GM19452 (cell line): ENCODE measurements around the gene ZNF469.
A peak's percentile ranks its signal among the peaks of the same experiment; 100 is the strongest.

Experiments used
- ATAC-seq: cut with Tn5 transposase; IDR thresholded peaks from one replicate; pipeline ENCODE4 v1.9.1; 2021; ENCODE audit not compliant: unreplicated experiment

ZNF469 gene

DNA sequence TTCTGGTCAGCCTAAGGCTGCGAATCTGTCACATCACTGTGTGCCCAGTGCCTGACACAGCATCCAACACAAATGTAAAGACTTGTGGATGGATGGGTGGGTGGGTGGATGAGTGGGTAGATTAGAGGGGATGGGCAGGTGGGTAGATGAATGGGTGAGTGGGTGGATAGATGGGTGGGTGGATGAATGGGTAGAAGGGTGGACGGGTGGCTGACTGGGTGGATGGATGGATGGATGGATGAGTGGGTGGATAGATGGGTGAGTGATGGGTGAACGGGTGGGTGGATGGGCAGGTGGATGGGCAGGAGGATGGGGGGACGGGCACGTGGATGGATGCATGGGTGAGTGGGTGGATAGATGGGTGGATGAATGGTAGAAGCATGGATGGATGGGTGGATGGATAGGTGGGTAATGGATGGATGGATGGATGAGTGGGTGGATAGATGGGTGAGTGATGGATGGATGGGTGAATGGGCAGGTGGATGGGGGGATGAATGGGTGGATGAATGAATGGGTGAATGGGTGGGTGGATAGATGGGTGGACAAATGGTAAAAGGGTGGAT is 39.2 kb downstream of the ZNF469 start:
- ATAC-seq = no peak

DNA sequence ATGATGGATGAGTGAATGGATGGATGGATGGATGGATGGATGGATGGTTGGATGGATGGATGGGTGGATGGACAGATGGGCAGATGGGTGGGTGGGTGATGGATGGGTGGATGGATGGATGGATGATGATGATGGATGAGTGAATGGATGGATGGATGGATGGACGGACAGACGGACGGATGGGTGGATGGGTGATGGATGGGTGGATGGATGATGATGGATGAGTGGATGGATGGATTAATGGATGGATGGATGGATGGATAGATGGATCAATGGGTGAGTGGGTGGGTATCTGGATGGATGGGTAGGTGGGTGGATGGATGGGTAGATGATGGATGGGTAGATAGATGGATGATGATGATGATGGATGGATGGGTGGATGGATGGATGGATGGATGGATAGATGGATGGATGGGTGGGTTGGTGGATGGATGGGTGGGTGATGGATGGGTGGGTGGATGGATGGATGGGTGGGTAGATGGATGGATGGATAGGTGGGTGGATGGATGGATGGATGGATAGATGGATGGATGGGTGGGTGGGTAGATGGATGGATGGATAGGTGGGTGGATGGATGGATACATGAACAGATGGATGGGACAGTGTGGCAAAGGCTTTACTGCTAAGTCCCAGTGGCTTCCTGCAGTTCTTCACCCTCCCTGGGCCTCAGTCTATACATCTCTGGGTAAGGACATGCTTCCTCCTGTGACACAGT is 40.1 kb downstream of the ZNF469 start:
- no peak for ATAC-seq

DNA sequence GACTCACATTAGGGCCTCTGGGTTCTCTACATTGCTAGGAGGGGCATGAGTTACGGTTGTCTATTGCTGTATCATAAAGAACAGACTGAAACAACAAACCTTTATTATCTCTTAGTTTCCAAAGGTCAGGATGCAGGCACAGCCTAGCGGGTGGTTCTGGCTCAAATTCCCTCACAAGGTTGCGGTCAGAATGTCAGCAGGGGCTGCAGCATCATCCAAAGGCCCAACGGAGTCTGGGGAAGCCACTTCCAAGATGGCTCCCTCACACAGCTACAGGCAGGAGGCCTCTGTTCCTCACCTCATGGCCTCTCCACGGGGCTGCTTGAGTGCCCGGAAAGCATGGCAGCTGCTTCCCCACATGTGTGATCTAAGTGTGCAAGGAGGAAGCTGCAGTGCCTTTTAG is 40.7 kb downstream of the ZNF469 start:
- no peak for ATAC-seq

DNA sequence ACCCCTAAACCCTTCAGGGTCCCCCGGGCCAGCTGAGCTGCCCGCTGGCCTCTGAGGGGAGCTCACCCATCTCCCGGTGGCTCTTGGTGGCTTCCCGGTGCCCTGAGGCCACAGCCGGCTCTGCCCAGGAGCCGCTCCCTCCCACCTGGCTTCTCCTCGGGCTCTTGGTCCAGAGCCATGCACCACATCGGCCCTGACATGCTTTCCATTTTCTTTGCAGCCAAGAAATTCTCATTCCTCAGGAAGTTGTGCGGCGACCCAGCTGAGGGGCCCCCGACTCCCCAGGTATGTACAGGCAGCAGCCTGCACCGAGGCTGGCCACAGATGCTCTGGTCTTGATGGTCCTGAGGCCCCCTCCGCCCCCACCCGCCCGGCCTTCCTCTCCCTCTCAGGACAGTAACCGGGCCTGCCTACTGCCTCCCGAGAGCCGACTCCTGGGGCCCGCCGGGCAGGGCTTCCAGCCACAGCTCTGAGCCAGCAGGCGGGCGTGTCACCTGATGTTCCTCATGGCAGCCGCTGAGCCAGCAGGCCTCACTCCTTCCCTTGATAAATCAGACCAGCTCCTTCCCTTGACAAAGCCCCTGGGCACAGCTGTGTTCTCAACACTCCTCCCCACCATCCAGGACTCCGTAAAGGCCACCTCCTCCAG is 42.0 kb downstream of the ZNF469 start:
- ATAC-seq = no peak

DNA sequence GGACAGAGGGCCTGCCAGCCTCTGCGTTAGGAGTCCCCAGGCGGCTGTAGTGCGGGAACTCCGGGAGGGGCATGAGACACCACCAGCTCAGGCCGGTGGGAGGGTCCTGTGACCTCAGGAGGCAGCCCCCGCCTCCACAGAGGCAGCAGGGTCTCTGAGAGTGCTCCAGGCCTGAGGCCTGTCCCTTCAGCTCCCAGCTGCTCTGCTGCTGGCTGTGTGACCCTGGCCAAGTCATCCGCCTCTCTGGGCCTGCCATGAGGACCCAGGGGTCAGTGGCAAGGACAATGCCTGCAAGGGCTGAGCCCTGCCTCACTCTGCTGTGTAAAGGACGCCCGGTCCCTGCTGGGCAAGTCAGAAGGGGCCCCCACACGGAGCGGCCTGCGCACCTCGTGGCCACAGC is 43.3 kb downstream of the ZNF469 start:
- ATAC-seq = no peak

DNA sequence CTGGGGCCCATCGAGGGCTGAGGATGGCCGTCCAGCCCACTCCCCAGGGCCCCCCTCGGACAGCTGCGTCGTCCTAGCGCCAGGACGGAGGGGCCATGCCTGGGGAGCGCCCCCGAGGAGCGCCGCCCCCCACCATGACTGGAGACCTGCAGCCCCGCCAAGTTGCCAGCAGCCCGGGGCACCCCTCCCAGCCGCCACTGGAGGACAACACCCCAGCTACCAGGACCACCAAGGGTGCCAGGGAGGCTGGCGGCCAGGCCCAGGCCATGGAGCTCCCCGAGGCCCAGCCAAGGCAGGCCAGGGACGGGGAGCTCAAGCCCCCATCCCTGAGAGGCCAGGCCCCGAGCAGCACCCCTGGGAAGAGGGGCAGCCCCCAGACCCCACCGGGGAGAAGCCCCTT is 44.6 kb downstream of the ZNF469 start:
- ATAC-seq = no peak

DNA sequence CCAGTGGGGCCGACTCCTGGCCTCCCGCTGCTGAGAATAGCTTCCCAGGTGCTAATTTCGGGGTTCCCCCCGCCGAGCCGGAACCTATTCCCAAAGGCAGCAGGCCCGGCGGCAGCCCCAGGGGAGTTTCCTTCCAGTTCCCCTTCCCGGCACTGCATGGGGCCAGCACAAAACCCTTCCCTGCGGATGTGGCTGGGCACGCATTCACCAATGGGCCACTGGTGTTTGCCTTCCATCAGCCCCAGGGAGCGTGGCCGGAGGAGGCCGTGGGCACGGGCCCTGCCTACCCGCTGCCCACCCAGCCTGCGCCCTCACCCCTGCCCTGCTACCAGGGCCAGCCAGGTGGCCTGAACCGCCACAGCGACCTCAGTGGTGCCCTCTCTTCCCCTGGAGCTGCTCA is 45.4 kb downstream of the ZNF469 start:
- ATAC-seq = no peak

DNA sequence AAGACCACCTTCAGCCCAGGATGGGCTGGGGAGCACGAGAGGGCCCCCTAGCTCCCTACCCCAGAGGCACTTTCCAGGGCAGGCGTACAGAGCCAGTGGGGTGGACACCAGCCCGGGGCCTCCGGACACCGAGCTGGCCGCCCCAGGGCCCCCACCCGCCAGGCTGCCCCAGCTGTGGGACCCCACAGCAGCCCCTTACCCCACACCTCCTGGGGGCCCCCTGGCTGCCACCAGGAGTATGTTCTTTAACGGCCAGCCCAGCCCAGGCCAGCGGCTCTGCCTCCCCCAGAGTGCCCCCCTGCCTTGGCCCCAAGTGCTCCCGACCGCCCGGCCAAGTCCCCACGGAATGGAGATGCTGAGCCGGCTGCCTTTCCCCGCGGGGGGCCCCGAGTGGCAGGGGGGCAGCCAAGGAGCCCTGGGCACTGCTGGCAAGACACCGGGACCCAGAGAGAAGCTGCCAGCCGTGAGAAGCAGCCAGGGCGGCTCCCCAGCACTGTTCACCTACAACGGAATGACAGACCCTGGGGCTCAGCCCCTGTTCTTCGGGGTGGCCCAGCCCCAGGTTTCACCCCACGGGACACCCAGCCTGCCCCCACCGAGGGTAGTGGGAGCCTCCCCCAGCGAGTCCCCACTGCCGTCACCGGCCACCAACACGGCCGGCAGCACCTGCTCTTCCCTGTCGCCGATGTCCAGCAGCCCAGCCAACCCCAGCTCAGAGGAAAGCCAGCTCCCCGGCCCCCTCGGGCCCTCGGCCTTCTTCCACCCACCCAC is 46.0 kb downstream of the ZNF469 start:
- no peak for ATAC-seq

DNA sequence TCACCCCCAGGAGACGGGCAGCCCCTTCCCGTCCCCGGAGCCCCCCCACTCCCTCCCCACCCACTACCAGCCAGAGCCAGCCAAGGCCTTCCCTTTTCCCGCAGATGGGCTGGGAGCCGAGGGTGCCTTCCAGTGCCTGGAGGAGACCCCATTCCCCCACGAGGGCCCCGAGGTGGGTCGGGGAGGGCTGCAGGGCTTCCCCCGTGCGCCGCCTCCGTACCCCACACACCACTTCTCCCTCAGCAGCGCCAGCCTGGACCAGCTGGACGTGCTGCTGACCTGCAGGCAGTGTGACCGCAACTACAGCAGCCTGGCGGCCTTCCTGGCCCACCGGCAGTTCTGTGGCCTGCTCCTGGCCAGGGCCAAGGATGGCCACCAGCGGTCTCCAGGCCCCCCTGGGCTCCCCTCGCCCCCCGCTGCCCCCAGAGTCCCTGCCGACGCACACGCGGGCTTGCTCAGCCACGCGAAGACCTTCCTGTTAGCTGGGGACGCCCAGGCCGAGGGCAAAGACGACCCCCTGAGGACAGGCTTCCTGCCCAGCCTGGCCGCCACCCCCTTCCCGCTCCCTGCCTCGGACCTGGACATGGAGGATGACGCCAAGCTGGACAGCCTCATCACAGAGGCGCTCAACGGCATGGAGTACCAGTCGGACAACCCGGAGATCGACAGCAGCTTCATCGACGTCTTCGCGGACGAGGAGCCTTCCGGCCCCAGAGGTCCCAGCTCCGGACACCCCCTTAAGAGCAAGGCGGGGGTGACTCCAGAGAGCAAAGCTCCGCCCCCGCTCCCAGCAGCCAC is 46.8 kb downstream of the ZNF469 start:
- ATAC-seq = no peak

DNA sequence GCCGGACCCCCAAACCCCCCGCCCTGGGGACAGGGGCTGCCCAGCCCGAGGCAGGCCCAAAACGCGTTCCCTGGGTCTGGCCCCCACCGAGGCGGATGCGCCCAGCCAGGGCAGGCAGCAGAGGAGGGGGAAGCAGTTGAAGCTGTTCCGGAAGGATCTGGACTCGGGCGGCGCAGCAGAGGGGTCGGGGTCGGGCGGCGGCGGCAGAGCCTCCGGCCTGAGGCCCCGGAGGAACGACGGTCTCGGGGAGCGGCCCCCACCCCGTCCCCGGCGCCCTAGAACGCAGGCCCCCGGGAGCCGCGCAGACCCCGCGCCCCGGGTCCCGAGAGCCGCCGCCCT is 47.4 kb downstream of the ZNF469 start:
- peak; percentile 28 for ATAC-seq

DNA sequence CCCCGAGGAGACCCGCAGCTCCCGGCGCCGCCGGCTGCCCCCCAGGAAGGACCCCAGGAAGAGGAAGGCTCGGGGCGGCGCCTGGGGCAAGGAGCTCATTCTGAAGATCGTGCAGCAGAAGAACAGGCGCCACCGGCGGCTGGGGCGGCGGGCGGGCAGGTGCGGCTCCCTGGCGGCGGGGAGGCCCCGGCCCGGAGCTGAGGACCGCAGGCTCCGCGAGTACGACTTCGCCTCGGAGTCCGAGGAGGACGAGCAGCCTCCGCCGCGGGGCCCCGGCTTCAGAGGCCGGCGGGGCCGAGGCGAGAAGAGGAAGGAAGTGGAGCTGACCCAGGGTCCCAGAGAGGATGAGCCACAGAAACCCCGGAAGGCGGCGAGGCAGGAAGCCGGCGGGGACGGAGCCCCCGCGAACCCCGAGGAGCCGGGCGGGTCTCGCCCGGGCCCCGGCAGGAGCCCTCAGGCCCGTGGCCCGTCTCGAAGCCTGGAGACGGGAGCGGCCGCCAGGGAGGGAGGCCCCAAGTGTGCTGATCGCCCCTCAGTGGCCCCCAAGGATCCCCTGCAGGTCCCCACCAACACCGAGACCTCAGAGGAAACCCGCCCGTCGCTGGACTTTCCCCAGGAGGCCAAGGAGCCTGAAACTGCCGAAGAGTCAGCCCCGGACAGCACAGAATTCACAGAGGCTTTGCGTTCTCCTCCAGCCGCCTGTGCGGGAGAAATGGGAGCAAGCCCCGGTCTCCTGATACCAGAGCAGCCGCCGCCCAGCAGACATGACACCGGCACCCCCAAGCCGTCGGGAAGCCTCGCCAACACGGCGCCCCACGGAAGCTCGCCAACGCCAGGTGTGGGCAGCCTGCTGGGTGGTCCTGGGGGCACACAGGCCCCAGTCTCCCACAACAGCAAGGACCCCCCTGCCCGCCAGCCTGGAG is 48.0 kb downstream of the ZNF469 start:
- peak; percentile 57 for ATAC-seq

DNA sequence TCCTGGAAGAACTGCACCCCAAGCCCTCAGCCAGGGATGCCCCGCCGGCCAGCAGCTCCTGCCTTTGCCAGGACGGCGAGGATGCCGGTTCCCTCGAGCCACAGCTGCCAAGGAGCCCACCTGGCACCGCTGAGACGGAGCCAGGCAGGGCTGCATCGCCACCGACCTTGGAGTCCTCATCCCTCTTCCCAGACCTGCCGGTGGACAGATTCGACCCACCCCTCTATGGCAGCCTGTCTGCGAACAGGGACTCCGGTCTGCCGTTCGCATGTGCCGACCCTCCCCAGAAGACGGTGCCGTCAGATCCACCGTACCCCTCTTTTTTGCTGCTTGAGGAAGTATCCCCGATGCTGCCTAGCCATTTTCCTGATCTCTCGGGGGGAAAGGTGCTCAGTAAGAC is 48.9 kb downstream of the ZNF469 start:
- no peak for ATAC-seq

DNA sequence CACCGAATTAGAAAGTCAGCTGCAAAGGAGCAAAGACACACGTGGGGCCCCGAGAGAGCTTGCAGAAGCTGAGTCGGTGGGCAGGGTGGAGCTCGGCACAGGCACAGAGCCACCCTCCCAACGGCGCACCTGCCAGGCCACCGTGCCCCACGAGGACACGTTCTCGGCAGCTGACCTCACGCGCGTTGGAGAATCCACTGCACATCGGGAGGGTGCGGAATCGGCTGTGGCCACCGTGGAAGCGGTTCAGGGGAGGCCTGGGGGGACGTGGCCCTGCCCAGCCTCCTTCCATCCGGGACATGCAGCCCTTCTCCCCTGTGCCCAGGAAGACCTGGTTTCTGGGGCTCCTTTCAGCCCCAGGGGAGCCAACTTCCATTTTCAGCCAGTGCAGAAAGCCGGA is 49.4 kb downstream of the ZNF469 start:
- ATAC-seq = no peak
